ENCODE results near the gene ADPRHL1.

DNA sequence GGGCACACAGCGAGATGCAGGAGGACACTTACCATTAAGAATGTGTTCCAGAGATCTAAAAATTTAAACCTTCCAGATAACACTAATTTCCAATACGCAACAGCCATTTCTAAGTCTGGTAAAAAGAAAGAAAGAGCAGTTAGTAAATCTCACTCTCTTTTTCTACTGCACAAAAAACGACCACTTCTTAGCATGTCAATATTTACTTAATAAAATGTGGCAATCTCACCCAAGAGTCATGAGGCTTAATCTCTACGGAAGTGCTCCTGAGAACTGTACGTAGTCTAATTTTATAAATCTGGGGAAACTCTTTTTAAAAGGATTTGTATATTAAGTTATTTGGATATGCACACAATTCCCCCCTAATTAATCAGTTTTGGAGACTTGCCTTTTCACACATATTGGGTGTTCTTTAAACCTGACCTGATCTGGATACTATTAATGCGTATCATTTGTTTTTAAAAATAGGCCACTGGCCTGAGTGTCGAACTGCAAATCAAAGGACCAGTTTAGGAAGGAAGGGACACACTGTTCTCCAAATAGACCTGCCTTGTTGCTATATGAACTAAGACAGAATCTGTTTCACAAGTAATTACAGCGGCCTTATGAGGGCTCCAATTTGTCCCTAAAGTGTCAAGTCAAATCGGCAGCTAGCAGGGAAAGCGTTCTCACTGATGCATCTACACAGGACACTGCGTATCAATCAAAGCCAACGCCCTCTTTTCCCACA lies 7.9 kb upstream of the ADPRHL1 start:
- TF ChIP-seq CTCF (IDR thresholded peaks at IDR 0.05; ENCODE audit: low read depth, low read length) (no peak), EZH2phosphoT487 (IDR thresholded peaks at IDR 0.05; ENCODE audit: low read depth) (no peak)
